ENCODE results near the gene PTBP3.

Gene PTBP3

GRCh38 chr9:112310826-112311225 lies 22.6 kb downstream of the PTBP3 start:
- Histone ChIP-seq H3K79me2 (peaks cover 4% of the 10 kb centered on the region), H2AFZ (no peak overlapping the region), H3K9ac (no peak overlapping the region), H3K36me3 (ENCODE audit: control insufficient read depth, insufficient read depth, low read length) (no peaks in the 10 kb centered on the region), H3K27me3 (ENCODE audit: control insufficient read depth, insufficient read depth, low read length) (no peaks in the 10 kb centered on the region), H3K4me2 (ENCODE audit: low read length) (no peak overlapping the region), H3K4me3 (ENCODE audit: low read depth, low read length) (no peak overlapping the region), H3K9me3 (ENCODE audit: control insufficient read depth, low read length) (no peaks in the 10 kb centered on the region), H3K4me1 (no peaks in the 10 kb centered on the region), H3K27ac (no peak overlapping the region)
- no peak for TF ChIP-seq CTCF (IDR thresholded peaks at IDR 0.05)

GRCh38 chr9:112308588-112308987 lies 24.8 kb downstream of the PTBP3 start:
- Histone ChIP-seq H3K27ac (no peak overlapping the region), H3K36me3 (ENCODE audit: control insufficient read depth, insufficient read depth, low read length) (no peaks in the 10 kb centered on the region), H3K9ac (no peak overlapping the region), H3K4me3 (ENCODE audit: low read depth, low read length) (no peak overlapping the region), H3K79me2 (no peaks in the 10 kb centered on the region), H3K4me2 (ENCODE audit: low read length) (no peak overlapping the region), H2AFZ (no peak overlapping the region), H3K4me1 (no peaks in the 10 kb centered on the region), H3K9me3 (ENCODE audit: control insufficient read depth, low read length) (no peaks in the 10 kb centered on the region), H3K27me3 (ENCODE audit: control insufficient read depth, insufficient read depth, low read length) (no peaks in the 10 kb centered on the region)
- TF ChIP-seq CTCF (IDR thresholded peaks at IDR 0.05), result no peak

GRCh38 chr9:112301420-112301819 lies 32.0 kb downstream of the PTBP3 start:
- Histone ChIP-seq H3K27me3 (ENCODE audit: control insufficient read depth, insufficient read depth, low read length) (no peaks in the 10 kb centered on the region), H3K4me2 (ENCODE audit: low read length) (no peak overlapping the region), H3K4me3 (ENCODE audit: low read depth, low read length) (no peak overlapping the region), H3K79me2 (no peaks in the 10 kb centered on the region), H3K4me1 (no peaks in the 10 kb centered on the region), H2AFZ (no peak overlapping the region), H3K27ac (no peak overlapping the region), H3K9me3 (ENCODE audit: control insufficient read depth, low read length) (no peaks in the 10 kb centered on the region), H3K36me3 (ENCODE audit: control insufficient read depth, insufficient read depth, low read length) (no peaks in the 10 kb centered on the region), H3K9ac (no peak overlapping the region)
- TF ChIP-seq CTCF (IDR thresholded peaks at IDR 0.05), result no peak

- Histone ChIP-seq H3K27me3 (ENCODE audit: control insufficient read depth, insufficient read depth, low read length) (no peaks in the 10 kb centered on the region), H3K9me3 (ENCODE audit: control insufficient read depth, low read length) (no peaks in the 10 kb centered on the region), H3K9ac (no peak overlapping the region), H3K4me1 (no peaks in the 10 kb centered on the region), H3K36me3 (ENCODE audit: control insufficient read depth, insufficient read depth, low read length) (no peaks in the 10 kb centered on the region), H3K4me3 (ENCODE audit: low read depth, low read length) (no peak overlapping the region), H3K27ac (no peak overlapping the region), H3K79me2 (no peaks in the 10 kb centered on the region), H2AFZ (no peak overlapping the region), H3K4me2 (ENCODE audit: low read length) (no peak overlapping the region)
- TF ChIP-seq CTCF (IDR thresholded peaks at IDR 0.05), result no peak
Measured at GRCh38 chr9:112299514-112299913, 33.9 kb downstream of the PTBP3 start.

GRCh38 chr9:112296929-112297328 lies 36.5 kb downstream of the PTBP3 start:
- no peak for TF ChIP-seq CTCF (IDR thresholded peaks at IDR 0.05)
- Histone ChIP-seq H3K9me3 (ENCODE audit: control insufficient read depth, low read length) (no peaks in the 10 kb centered on the region), H3K27me3 (ENCODE audit: control insufficient read depth, insufficient read depth, low read length) (no peaks in the 10 kb centered on the region), H3K27ac (no peak overlapping the region), H3K36me3 (ENCODE audit: control insufficient read depth, insufficient read depth, low read length) (no peaks in the 10 kb centered on the region), H3K4me2 (ENCODE audit: low read length) (no peak overlapping the region), H3K79me2 (no peaks in the 10 kb centered on the region), H3K4me3 (ENCODE audit: low read depth, low read length) (no peak overlapping the region), H3K9ac (no peak overlapping the region), H3K4me1 (no peaks in the 10 kb centered on the region), H2AFZ (no peak overlapping the region)
